Activated CD4-positive, alpha-beta memory T cell treated with anti-CD3 and anti-CD28 coated beads, Interleukin-2, amount 10 ng/mL, durations not matched to agents 7 days and 5 days (primary cell): Measurements from ENCODE around the gene TSPAN17. TPM values are rescaled to one million over a fixed set of nuclear protein-coding genes. Genes with fewer than 3 reads are reported as not detected.

Experiments used
- CTCF ChIA-PET: fragments of 350-600 bp; sonication (Branson Sonifier 250); formaldehyde crosslinking; loops from one replicate; lab custom pipeline; 2021; ENCODE audit warnings: antibody characterized with exemption, inconsistent platforms; lab: Charles Lee
- POLR2A ChIA-PET: fragments of 350-600 bp; sonication (Branson Sonifier 250); formaldehyde crosslinking; loops from one replicate; lab custom pipeline; 2021; ENCODE audit warnings: antibody characterized with exemption; lab: Charles Lee
- DNase-seq: peaks from one replicate; pipeline ENCODE4 v3.0.0-alpha.2; 2020
- H3K27ac Mint-ChIP-seq: one replicate; pipeline ENCODE4 v1.8.0; 2021; ENCODE audit warnings: mild to moderate bottlenecking, mixed read lengths
- H3K27me3 Mint-ChIP-seq: one replicate; pipeline ENCODE4 v1.8.0; 2021; ENCODE audit warnings: mixed read lengths
- H3K36me3 Mint-ChIP-seq: one replicate; pipeline ENCODE4 v1.8.0; 2021; ENCODE audit warnings: low read depth, mixed read lengths
- H3K4me1 Mint-ChIP-seq: one replicate; pipeline ENCODE4 v1.8.0; 2021; ENCODE audit warnings: mixed read lengths
- H3K4me3 Mint-ChIP-seq: one replicate; pipeline ENCODE4 v1.8.0; 2021; ENCODE audit warnings: mild to moderate bottlenecking, mixed read lengths
- H3K9me3 Mint-ChIP-seq: one replicate; pipeline ENCODE4 v1.8.0; 2021; ENCODE audit warnings: mixed read lengths
- total RNA-seq, 2 experiments: library from RNA; stranded (reverse); gene quantifications; one replicate each; pipeline ENCODE4 v1.2.3, GENCODE V29; 2021

Gene TSPAN17
- total RNA-seq, 2 experiments from 2014 or later, result 33.3 to 33.4 TPM

GRCh38 chr5:176611435-176611834 is 35.8 kb upstream of the TSPAN17 start:
- Mint-ChIP-seq H3K27me3 (peaks cover 44% of the 10 kb centered on the region), H3K9me3 (no peaks in the 10 kb centered on the region), H3K27ac (no peak overlapping the region), H3K36me3 (peaks cover 3% of the 10 kb centered on the region), H3K4me1 (peaks cover 13% of the 10 kb centered on the region), H3K4me3 (peak overlapping the region; percentile 16)
- POLR2A ChIA-PET, result no interaction called here
- CTCF ChIA-PET, result no interaction called here
- DNase-seq, result peak; percentile 64

GRCh38 chr5:176612008-176612407 is 35.3 kb upstream of the TSPAN17 start:
- peaks cover 13% of the 10 kb centered on the region for H3K4me1 Mint-ChIP-seq
- H3K9me3 Mint-ChIP-seq, result no peaks in the 10 kb centered on the region
- H3K27me3 Mint-ChIP-seq, result peaks cover 50% of the 10 kb centered on the region
- no peak for DNase-seq
- H3K27ac Mint-ChIP-seq, result no peak overlapping the region
- H3K4me3 Mint-ChIP-seq, result peak overlapping the region; percentile 16
- POLR2A ChIA-PET, result no interaction called here
- CTCF ChIA-PET, result interaction anchor here (1.5 kb wide), 1 partner anchor 49 kb away, joined by 7 read pairs; no protein-coding TSS in a partner anchor
- peaks cover 3% of the 10 kb centered on the region for H3K36me3 Mint-ChIP-seq

GRCh38 chr5:176612855-176613254 is 34.4 kb upstream of the TSPAN17 start:
- H3K36me3 Mint-ChIP-seq, result peaks cover 3% of the 10 kb centered on the region
- ChIA-PET POLR2A (no interaction called here), CTCF (interaction anchor here (1.5 kb wide), 1 partner anchor 48 kb away, joined by 7 read pairs; no protein-coding TSS in a partner anchor)
- no peak overlapping the region for H3K4me3 Mint-ChIP-seq
- no peaks in the 10 kb centered on the region for H3K9me3 Mint-ChIP-seq
- no peak for DNase-seq
- H3K4me1 Mint-ChIP-seq, result peaks cover 13% of the 10 kb centered on the region
- H3K27ac Mint-ChIP-seq, result no peak overlapping the region
- peaks cover 57% of the 10 kb centered on the region for H3K27me3 Mint-ChIP-seq

- Mint-ChIP-seq H3K4me3 (no peak overlapping the region), H3K27me3 (peaks cover 66% of the 10 kb centered on the region), H3K9me3 (no peaks in the 10 kb centered on the region), H3K4me1 (peaks cover 15% of the 10 kb centered on the region), H3K27ac (no peak overlapping the region), H3K36me3 (no peaks in the 10 kb centered on the region)
- CTCF ChIA-PET, result no interaction called here
- no peak for DNase-seq
- POLR2A ChIA-PET, result no interaction called here
These were observed 32.3 kb upstream of the TSPAN17 start for GRCh38 chr5:176614805-176615478.

GRCh38 chr5:176616511-176616910 is 30.8 kb upstream of the TSPAN17 start:
- ChIA-PET POLR2A (no interaction called here), CTCF (interaction anchor here (0.6 kb wide), 1 partner anchor 297 kb away, joined by 3 read pairs; no protein-coding TSS in a partner anchor)

GRCh38 chr5:176618783-176619182 is 28.5 kb upstream of the TSPAN17 start:
- no peak overlapping the region for H3K4me3 Mint-ChIP-seq
- no peak for DNase-seq
- ChIA-PET CTCF (interaction anchor here (0.8 kb wide), 1 partner anchor 45 kb away, joined by 3 read pairs; no protein-coding TSS in a partner anchor), POLR2A (no interaction called here)
- H3K4me1 Mint-ChIP-seq, result peaks cover 16% of the 10 kb centered on the region
- no peaks in the 10 kb centered on the region for H3K9me3 Mint-ChIP-seq
- H3K27ac Mint-ChIP-seq, result no peak overlapping the region
- H3K27me3 Mint-ChIP-seq, result peaks cover 66% of the 10 kb centered on the region
- H3K36me3 Mint-ChIP-seq, result peaks cover 2% of the 10 kb centered on the region

More at GRCh38 chr5:176616511-176616910, 30.8 kb upstream of the TSPAN17 start:
- no peak for DNase-seq
- no peak overlapping the region for H3K4me3 Mint-ChIP-seq
- no peaks in the 10 kb centered on the region for H3K9me3 Mint-ChIP-seq
- H3K27ac Mint-ChIP-seq, result no peak overlapping the region
- H3K36me3 Mint-ChIP-seq, result peaks cover 2% of the 10 kb centered on the region
- H3K27me3 Mint-ChIP-seq, result peaks cover 77% of the 10 kb centered on the region
- peaks cover 17% of the 10 kb centered on the region for H3K4me1 Mint-ChIP-seq

- DNase-seq, result peak; percentile 83
- Mint-ChIP-seq H3K27me3 (peaks cover 65% of the 10 kb centered on the region), H3K4me3 (no peak overlapping the region), H3K4me1 (peaks cover 16% of the 10 kb centered on the region), H3K9me3 (no peaks in the 10 kb centered on the region), H3K27ac (no peak overlapping the region), H3K36me3 (peaks cover 2% of the 10 kb centered on the region)
- ChIA-PET CTCF (interaction anchor here (0.8 kb wide), 1 partner anchor 46 kb away, joined by 3 read pairs; no protein-coding TSS in a partner anchor), POLR2A (no interaction called here)
These were observed 28.1 kb upstream of the TSPAN17 start for GRCh38 chr5:176619203-176619568.

DNA sequence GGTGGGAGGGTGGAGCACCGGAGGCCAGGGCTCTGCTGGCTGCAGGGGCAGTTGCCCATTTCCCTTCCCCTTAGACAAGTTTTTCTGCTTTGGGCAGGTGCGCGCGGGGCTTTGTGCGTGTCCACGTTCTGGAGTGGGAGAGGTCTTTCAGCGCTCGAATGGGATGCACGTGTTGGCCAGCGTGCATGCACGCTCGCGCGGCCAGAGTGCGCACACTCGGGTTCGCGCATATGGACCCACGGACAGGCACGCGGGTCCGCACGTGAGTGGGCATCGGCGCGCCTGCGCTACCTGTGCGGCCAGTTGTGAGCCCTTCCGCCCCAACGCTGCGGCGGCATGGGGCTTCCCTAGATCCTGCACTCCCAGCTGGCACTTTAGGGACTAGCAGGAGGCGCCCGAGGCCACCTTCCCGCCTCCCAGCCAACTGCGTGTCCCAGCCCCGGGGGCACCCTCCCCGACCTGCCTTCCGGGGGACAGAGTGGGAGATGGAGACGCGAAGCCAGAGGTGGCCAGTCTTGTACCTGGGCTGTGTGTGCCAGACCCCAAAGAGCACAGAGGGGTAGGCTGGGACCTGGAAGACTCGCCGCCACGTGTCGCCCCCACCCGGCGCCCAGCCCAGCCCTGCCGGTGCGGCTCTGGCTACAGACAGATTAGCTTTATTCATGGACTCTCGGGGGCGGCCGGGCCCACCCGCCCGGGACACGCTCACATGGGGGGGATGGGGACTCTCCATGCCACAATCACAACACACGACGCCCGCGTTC is 27.5 kb upstream of the TSPAN17 start:
- ChIA-PET POLR2A (no interaction called here), CTCF (no interaction called here)
- Mint-ChIP-seq H3K9me3 (no peaks in the 10 kb centered on the region), H3K36me3 (peaks cover 2% of the 10 kb centered on the region), H3K27ac (no peak overlapping the region), H3K27me3 (peaks cover 65% of the 10 kb centered on the region), H3K4me3 (no peak overlapping the region), H3K4me1 (peaks cover 16% of the 10 kb centered on the region)
- DNase-seq, result no peak

- Mint-ChIP-seq H3K36me3 (peaks cover 2% of the 10 kb centered on the region), H3K4me3 (peak overlapping the region; percentile 17), H3K9me3 (no peaks in the 10 kb centered on the region), H3K27ac (no peak overlapping the region), H3K27me3 (peaks cover 64% of the 10 kb centered on the region), H3K4me1 (peaks cover 16% of the 10 kb centered on the region)
- ChIA-PET CTCF (interaction anchor here (0.6 kb wide), 1 partner anchor 171 kb away, joined by 3 read pairs; no protein-coding TSS in a partner anchor), POLR2A (no interaction called here)
- no peak for DNase-seq
These were observed 26.8 kb upstream of the TSPAN17 start for GRCh38 chr5:176620333-176620981.

DNA sequence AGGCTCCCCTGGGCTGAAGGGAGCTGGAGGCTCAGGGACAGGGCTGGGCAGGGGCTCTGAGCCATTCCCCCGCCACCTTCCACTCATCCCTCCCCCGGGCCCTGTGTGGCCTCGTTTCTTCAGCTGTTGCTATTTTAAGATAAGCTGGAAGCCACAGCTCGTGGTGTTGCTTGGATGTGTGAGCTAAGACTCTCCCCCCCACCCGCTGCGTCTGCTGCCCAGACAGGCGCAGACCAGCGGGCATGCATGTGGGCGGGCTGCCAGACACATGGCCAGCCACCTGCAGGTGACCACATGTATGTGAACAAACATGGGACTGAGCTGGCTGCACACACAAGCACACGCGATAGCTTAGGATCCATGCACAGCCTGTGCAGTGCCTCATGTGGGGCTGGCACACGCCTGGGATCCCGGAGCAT is 25.6 kb upstream of the TSPAN17 start:
- Mint-ChIP-seq H3K4me1 (peaks cover 16% of the 10 kb centered on the region), H3K4me3 (no peak overlapping the region), H3K27me3 (peaks cover 61% of the 10 kb centered on the region), H3K27ac (no peak overlapping the region), H3K9me3 (no peaks in the 10 kb centered on the region), H3K36me3 (peaks cover 2% of the 10 kb centered on the region)
- CTCF ChIA-PET, result interaction anchor here (0.8 to 1.3 kb wide), 4 partner anchors 15 to 205 kb away, joined by 3 to 4 read pairs (median 3); partner anchors contain the start of gene CLTB
- POLR2A ChIA-PET, result interaction anchor here (1.7 kb wide), 1 partner anchor 25 kb away, joined by 6 read pairs; the partner anchor contains the start of gene TSPAN17
- DNase-seq, result no peak

- Mint-ChIP-seq H3K27ac (no peak overlapping the region), H3K9me3 (no peaks in the 10 kb centered on the region), H3K4me3 (no peak overlapping the region), H3K4me1 (peaks cover 16% of the 10 kb centered on the region), H3K27me3 (peaks cover 63% of the 10 kb centered on the region), H3K36me3 (peaks cover 2% of the 10 kb centered on the region)
- no peak for DNase-seq
- ChIA-PET POLR2A (no interaction called here), CTCF (interaction anchor here (0.8 kb wide), 1 partner anchor 214 kb away, joined by 3 read pairs; no protein-coding TSS in a partner anchor)
These were observed 23.1 kb upstream of the TSPAN17 start for GRCh38 chr5:176624142-176624541.

- CTCF ChIA-PET, result interaction anchor here (0.8 kb wide), 1 partner anchor 37 kb away, joined by 3 read pairs; no protein-coding TSS in a partner anchor
- Mint-ChIP-seq H3K27ac (no peak overlapping the region), H3K27me3 (peaks cover 65% of the 10 kb centered on the region), H3K4me1 (peaks cover 14% of the 10 kb centered on the region), H3K4me3 (no peak overlapping the region), H3K9me3 (no peaks in the 10 kb centered on the region), H3K36me3 (peaks cover 2% of the 10 kb centered on the region)
- POLR2A ChIA-PET, result no interaction called here
- no peak for DNase-seq
These were observed 22.3 kb upstream of the TSPAN17 start for GRCh38 chr5:176624938-176625337.
